Stimulated activated CD8-positive, alpha-beta memory T cell treated with anti-CD3 and anti-CD28 coated beads, Interleukin-12 subunit alpha, Interleukin-12 subunit beta, amount 100 ng/mL, for 4 hours (primary cell): ENCODE data around the gene CNDP1.

Experiments
- DNase-seq: peaks from one replicate; pipeline ENCODE4 v3.0.0-alpha.2; 2020; ENCODE audit warnings: low read depth

The CNDP1 gene

GRCh38 chr18:74626049-74626874, 92.0 kb downstream of the CNDP1 start:
- no peak for DNase-seq

GRCh38 chr18:74630804-74631203, 96.5 kb downstream of the CNDP1 start:
- no peak for DNase-seq

GRCh38 chr18:74631212-74631611, 96.9 kb downstream of the CNDP1 start:
- DNase-seq = no peak

- no peak for DNase-seq
Measured at GRCh38 chr18:74631623-74632350, 97.5 kb downstream of the CNDP1 start.

- DNase-seq = no peak
Measured at GRCh38 chr18:74632351-74632679, 98.0 kb downstream of the CNDP1 start.

GRCh38 chr18:74632856-74633255, 98.6 kb downstream of the CNDP1 start:
- no peak for DNase-seq

GRCh38 chr18:74633652-74634352, 99.5 kb downstream of the CNDP1 start:
- DNase-seq = no peak

GRCh38 chr18:74635224-74635975, 101.1 kb downstream of the CNDP1 start:
- no peak for DNase-seq
